SU-DHL-6 (cell line): ENCODE data around the gene PRDM1.

ENCODE experiments used
- H2AFZ ChIP-seq: fragments of 200-600 bp; sonication (generic); 2 replicates; pipeline ENCODE4 v1.6.1; 2014; ENCODE audit warnings: low read depth, mild to moderate bottlenecking, moderate library complexity, mixed read lengths, antibody characterized with exemption, low read length; ENCODE audit not compliant: severe bottlenecking
- H3F3A ChIP-seq: fragments of 200-600 bp; shearing (Covaris generic); 2 replicates; pipeline ENCODE4 v1.6.0; 2016; ENCODE audit warnings: antibody characterized with exemption, mild to moderate bottlenecking; ENCODE audit not compliant: insufficient read depth
- H3K27ac ChIP-seq: fragments of 200-600 bp; sonication (generic); 2 replicates; pipeline ENCODE4 v1.5.1; 2016; ENCODE audit warnings: low read depth, mild to moderate bottlenecking, low read length, moderate library complexity, mixed read lengths
- H3K27me3 ChIP-seq: fragments of 200-600 bp; sonication (generic), shearing (Covaris generic); 2 replicates; pipeline ENCODE4 v1.6.0; 2014; ENCODE audit warnings: mild to moderate bottlenecking, low read length
- H3K36me3 ChIP-seq: fragments of 200-600 bp; sonication (generic); 2 replicates; pipeline ENCODE4 v1.6.1; 2014; ENCODE audit warnings: mild to moderate bottlenecking, low read length, mixed read lengths
- H3K4me2 ChIP-seq: fragments of 300-600, 200-600 bp; shearing (Covaris generic), sonication (generic); 2 replicates; pipeline ENCODE4 v1.6.0; 2014; ENCODE audit warnings: low read length, low read depth, mild to moderate bottlenecking; ENCODE audit not compliant: poor library complexity, severe bottlenecking
- H3K4me3 ChIP-seq: fragments of 200-600 bp; sonication (generic); 2 replicates; pipeline ENCODE4 v1.5.1; 2014; ENCODE audit warnings: antibody characterized with exemption, low read length, mild to moderate bottlenecking, mixed read lengths; ENCODE audit not compliant: insufficient read depth, poor library complexity, severe bottlenecking
- H3K79me2 ChIP-seq: fragments of 200-600 bp; sonication (generic); 2 replicates; pipeline ENCODE4 v1.6.1; 2014; ENCODE audit warnings: mild to moderate bottlenecking, low read length, moderate library complexity; ENCODE audit not compliant: insufficient read depth
- H3K9ac ChIP-seq: fragments of 200-600 bp; sonication (generic); 2 replicates; pipeline ENCODE4 v1.7.0; 2014; ENCODE audit warnings: mild to moderate bottlenecking, low read length
- H3K9me2 ChIP-seq: fragments of 200-600 bp; sonication (generic); replicated peaks from 2 replicates; pipeline ENCODE4 v1.6.1; 2014; ENCODE audit warnings: low read length; ENCODE audit not compliant: insufficient read depth
- H3K9me3 ChIP-seq: fragments of 200-600 bp; sonication (generic); 2 replicates; pipeline ENCODE4 v1.6.1; 2014; ENCODE audit warnings: low read length, mixed read lengths; ENCODE audit not compliant: insufficient read depth
- H4K20me1 ChIP-seq: fragments of 200-600 bp; sonication (generic); 2 replicates; pipeline ENCODE4 v1.6.1; 2014; ENCODE audit warnings: low read depth, mild to moderate bottlenecking, antibody characterized with exemption, low read length, moderate library complexity, mixed read lengths
- CTCF ChIP-seq: fragments of 200-600 bp; sonication (generic); IDR thresholded peaks from one replicate; pipeline ENCODE4 v1.5.1; 2017; ENCODE audit warnings: antibody characterized with exemption, mild to moderate bottlenecking, low read length, moderate library complexity; ENCODE audit not compliant: insufficient read depth, poor library complexity, severe bottlenecking
- EZH2phosphoT487 ChIP-seq: fragments of 200-600 bp; sonication (generic), shearing (Covaris generic); conservative IDR thresholded peaks from 2 replicates; pipeline ENCODE4 v1.6.1; 2018; ENCODE audit warnings: mild to moderate bottlenecking, antibody characterized with exemption, low read length, moderate library complexity, mixed read lengths

The PRDM1 gene

GRCh38 chr6:106044151-106044550, 42.0 kb upstream of the PRDM1 start:
- no peaks in the 10 kb centered on the region for H3K79me2 ChIP-seq
- no peak for TF ChIP-seq EZH2phosphoT487
- TF ChIP-seq CTCF = no peak
- no peaks in the 10 kb centered on the region for H3F3A ChIP-seq
- no peak overlapping the region for H3K27ac ChIP-seq
- no peaks in the 10 kb centered on the region for H3K9me2 ChIP-seq
- H3K9me3 ChIP-seq = no peaks in the 10 kb centered on the region
- no peaks in the 10 kb centered on the region for H3K27me3 ChIP-seq
- H3K4me2 ChIP-seq = no peak overlapping the region
- no peak overlapping the region for H3K9ac ChIP-seq
- H2AFZ ChIP-seq = no peak overlapping the region
- H3K36me3 ChIP-seq = no peaks in the 10 kb centered on the region
- no peaks in the 10 kb centered on the region for H4K20me1 ChIP-seq
- no peak overlapping the region for H3K4me3 ChIP-seq

GRCh38 chr6:106045077-106045476, 41.1 kb upstream of the PRDM1 start:
- Histone ChIP-seq H3K36me3 (no peaks in the 10 kb centered on the region), H3K9me3 (no peaks in the 10 kb centered on the region), H2AFZ (no peak overlapping the region), H3K79me2 (no peaks in the 10 kb centered on the region), H3F3A (no peaks in the 10 kb centered on the region), H3K27ac (no peak overlapping the region), H3K4me3 (no peak overlapping the region), H3K9ac (no peak overlapping the region), H3K4me2 (no peak overlapping the region), H3K27me3 (no peaks in the 10 kb centered on the region), H3K9me2 (no peaks in the 10 kb centered on the region), H4K20me1 (no peaks in the 10 kb centered on the region)
- TF ChIP-seq EZH2phosphoT487 = no peak

GRCh38 chr6:106046116-106046853, 39.9 kb upstream of the PRDM1 start:
- Histone ChIP-seq H3K27ac (no peak overlapping the region), H3K9ac (no peak overlapping the region), H3K27me3 (no peaks in the 10 kb centered on the region), H3K4me2 (no peak overlapping the region), H3K79me2 (no peaks in the 10 kb centered on the region), H2AFZ (no peak overlapping the region), H3K36me3 (no peaks in the 10 kb centered on the region), H4K20me1 (no peaks in the 10 kb centered on the region), H3K9me3 (no peaks in the 10 kb centered on the region), H3K9me2 (no peaks in the 10 kb centered on the region), H3K4me3 (no peak overlapping the region), H3F3A (no peaks in the 10 kb centered on the region)
- TF ChIP-seq CTCF (no peak), EZH2phosphoT487 (no peak)

- Histone ChIP-seq H3K4me3 (no peak overlapping the region), H3K9me3 (no peaks in the 10 kb centered on the region), H3F3A (no peaks in the 10 kb centered on the region), H2AFZ (no peak overlapping the region), H4K20me1 (no peaks in the 10 kb centered on the region), H3K27ac (no peak overlapping the region), H3K79me2 (no peaks in the 10 kb centered on the region), H3K36me3 (no peaks in the 10 kb centered on the region), H3K9ac (no peak overlapping the region), H3K9me2 (no peaks in the 10 kb centered on the region), H3K27me3 (no peaks in the 10 kb centered on the region), H3K4me2 (no peak overlapping the region)
- TF ChIP-seq CTCF = no peak
Measured at GRCh38 chr6:106046854-106047200, 39.3 kb upstream of the PRDM1 start.
